HG02885 (cell line): ENCODE measurements around the gene CDC123.
A peak's percentile ranks its signal among the peaks of the same experiment; 100 is the strongest.
"Not testable (repeated sequence)": the region's sequence is repeated elsewhere in the genome, so short reads cannot be mapped to it uniquely, and the experiment has no call there.

ENCODE experiments used
- ATAC-seq: cut with Tn5 transposase; IDR thresholded peaks from one replicate; pipeline ENCODE4 v1.9.1; 2021; ENCODE audit warnings: mild to moderate bottlenecking; ENCODE audit not compliant: unreplicated experiment, poor library complexity

The CDC123 gene

GRCh38 chr10:12195603-12196506, at the start of gene CDC123, which contains the start of gene NUDT5:
Gene CDC123 (plus strand): TSS chr10:12196188. CDS start chr10:12196246, 58 bp downstream.
Gene NUDT5 (minus strand): TSS chr10:12195891. CDS start chr10:12186291, 9,600 bp downstream.
- peak; percentile 92 for ATAC-seq

GRCh38 chr10:12150163-12150562, 45.8 kb upstream of the CDC123 start:
- no peak for ATAC-seq

GRCh38 chr10:12154516-12154915, 41.5 kb upstream of the CDC123 start:
- no peak for ATAC-seq

- no peak for ATAC-seq
These were observed 39.4 kb upstream of the CDC123 start for GRCh38 chr10:12156367-12157123.

- ATAC-seq, result no peak
These were observed 37.9 kb upstream of the CDC123 start for GRCh38 chr10:12158111-12158510.

- no peak for ATAC-seq
These were observed 35.3 kb upstream of the CDC123 start for GRCh38 chr10:12160664-12161063.

- ATAC-seq, result no peak
These were observed 33.1 kb upstream of the CDC123 start for GRCh38 chr10:12162927-12163326.

- ATAC-seq, result no peak
These were observed 31.9 kb upstream of the CDC123 start for GRCh38 chr10:12164085-12164484.

GRCh38 chr10:12165036-12165435, 31.0 kb upstream of the CDC123 start:
- no peak for ATAC-seq

- no peak for ATAC-seq
These were observed 29.8 kb upstream of the CDC123 start for GRCh38 chr10:12165999-12166775.

GRCh38 chr10:12171512-12171911, 24.5 kb upstream of the CDC123 start:
- not testable (repeated sequence) for ATAC-seq

- ATAC-seq, result no peak
These were observed 18.3 kb upstream of the CDC123 start for GRCh38 chr10:12177642-12178041.

GRCh38 chr10:12179606-12180170, 16.3 kb upstream of the CDC123 start:
- no peak for ATAC-seq

- no peak for ATAC-seq
These were observed 15.6 kb upstream of the CDC123 start for GRCh38 chr10:12180221-12180974.

GRCh38 chr10:12181065-12181775, 14.8 kb upstream of the CDC123 start:
- no peak for ATAC-seq

- ATAC-seq, result no peak
These were observed 11.8 kb upstream of the CDC123 start for GRCh38 chr10:12184165-12184564.

- ATAC-seq, result no peak
These were observed 9.7 kb upstream of the CDC123 start for GRCh38 chr10:12186323-12186722.

GRCh38 chr10:12187321-12187905, 8.6 kb upstream of the CDC123 start:
- no peak for ATAC-seq
